ENCODE measurements around the gene MRPS18A. TPM values are rescaled to one million over a fixed set of nuclear protein-coding genes. Genes with fewer than 3 reads are reported as not detected.
A peak's percentile ranks its signal among the peaks of the same experiment; 100 is the strongest.

The MRPS18A gene
- total and polyA plus RNA-seq, 9 of the 15 experiments (the other 6 are each of a cell fraction or from before 2014, with no cell fraction given): 87.5 to 243 (median 125) TPM

DNA sequence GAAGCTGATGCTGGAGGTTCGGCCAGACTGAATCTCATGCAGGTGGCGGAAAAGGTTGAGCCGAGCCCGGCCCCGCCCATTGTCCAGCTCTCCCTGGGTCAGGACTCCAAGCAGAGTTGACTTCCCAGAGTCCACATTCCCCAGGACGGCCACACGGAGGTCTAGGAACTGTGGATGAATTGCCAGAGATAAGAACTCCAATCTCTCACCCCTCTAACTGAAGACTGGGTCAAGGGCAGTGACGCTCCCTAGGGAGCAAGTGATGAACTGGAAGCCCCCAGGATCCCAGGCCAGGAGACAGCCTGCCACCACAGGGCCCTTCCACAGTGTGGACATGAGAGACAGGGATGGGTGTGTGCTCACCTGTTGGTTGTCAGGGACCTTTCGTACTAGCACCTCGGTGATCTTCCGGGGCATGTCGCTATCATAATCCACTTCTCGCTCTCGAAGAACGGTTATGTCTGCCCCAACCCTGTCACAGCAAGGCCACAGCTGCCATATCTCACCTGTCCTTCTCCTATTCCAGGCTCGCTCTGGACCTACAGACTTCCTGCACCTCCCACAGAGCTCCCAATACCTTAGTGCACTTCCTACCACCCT is 62.1 kb downstream of the MRPS18A start (continued):
- no peak for TF ChIP-seq ETV6 (IDR thresholded peaks at IDR 0.05; ENCODE audit: borderline replicate concordance in 1 of 2, low read depth in 2 of 2, low read length in 1 of 2)
- no peak for TF ChIP-seq ETV6 (CRISPR knock-in tag; IDR thresholded peaks at IDR 0.05; ENCODE audit: borderline replicate concordance)
- no peak for TF ChIP-seq LEF1 (IDR thresholded peaks at IDR 0.05)
- no peak for TF ChIP-seq RCOR1 (IDR thresholded peaks at IDR 0.05; ENCODE audit: borderline replicate concordance in 1 of 2, low read depth in 2 of 2, low read length in 2 of 2)
- TF ChIP-seq, protein P1, sequence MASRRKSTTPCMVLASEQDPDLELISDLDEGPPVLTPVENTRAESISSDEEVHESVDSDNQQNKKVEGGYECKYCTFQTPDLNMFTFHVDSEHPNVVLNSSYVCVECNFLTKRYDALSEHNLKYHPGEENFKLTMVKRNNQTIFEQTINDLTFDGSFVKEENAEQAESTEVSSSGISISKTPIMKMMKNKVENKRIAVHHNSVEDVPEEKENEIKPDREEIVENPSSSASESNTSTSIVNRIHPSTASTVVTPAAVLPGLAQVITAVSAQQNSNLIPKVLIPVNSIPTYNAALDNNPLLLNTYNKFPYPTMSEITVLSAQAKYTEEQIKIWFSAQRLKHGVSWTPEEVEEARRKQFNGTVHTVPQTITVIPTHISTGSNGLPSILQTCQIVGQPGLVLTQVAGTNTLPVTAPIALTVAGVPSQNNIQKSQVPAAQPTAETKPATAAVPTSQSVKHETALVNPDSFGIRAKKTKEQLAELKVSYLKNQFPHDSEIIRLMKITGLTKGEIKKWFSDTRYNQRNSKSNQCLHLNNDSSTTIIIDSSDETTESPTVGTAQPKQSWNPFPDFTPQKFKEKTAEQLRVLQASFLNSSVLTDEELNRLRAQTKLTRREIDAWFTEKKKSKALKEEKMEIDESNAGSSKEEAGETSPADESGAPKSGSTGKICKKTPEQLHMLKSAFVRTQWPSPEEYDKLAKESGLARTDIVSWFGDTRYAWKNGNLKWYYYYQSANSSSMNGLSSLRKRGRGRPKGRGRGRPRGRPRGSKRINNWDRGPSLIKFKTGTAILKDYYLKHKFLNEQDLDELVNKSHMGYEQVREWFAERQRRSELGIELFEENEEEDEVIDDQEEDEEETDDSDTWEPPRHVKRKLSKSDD (conservative IDR thresholded peaks at IDR 0.05; ENCODE audit: low read length): no peak
- no peak for TF ChIP-seq CCAR2 (IDR thresholded peaks at IDR 0.05; ENCODE audit: low read depth, low read length)
- TF ChIP-seq RBM14 (IDR thresholded peaks at IDR 0.05; ENCODE audit: borderline replicate concordance, insufficient read depth, low read depth, low read length): no peak
- no peak for TF ChIP-seq NCOA6 (IDR thresholded peaks at IDR 0.05)
- TF ChIP-seq, protein P2, sequence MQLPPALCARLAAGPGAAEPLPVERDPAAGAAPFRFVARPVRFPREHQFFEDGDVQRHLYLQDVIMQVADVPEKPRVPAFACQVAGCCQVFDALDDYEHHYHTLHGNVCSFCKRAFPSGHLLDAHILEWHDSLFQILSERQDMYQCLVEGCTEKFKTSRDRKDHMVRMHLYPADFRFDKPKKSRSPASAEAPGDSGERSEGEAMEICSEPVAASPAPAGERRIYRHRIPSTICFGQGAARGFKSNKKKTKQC (CRISPR knock-in tag; IDR thresholded peaks at IDR 0.05): no peak
- peak; percentile 85 for TF ChIP-seq WHSC1 (IDR thresholded peaks at IDR 0.05; ENCODE audit: low read length)
- peak; percentile 7 to 33; a peak in 1 of 4 replicates for TF ChIP-seq TEAD1 (CRISPR knock-in tag; IDR thresholded peaks at IDR 0.05)
- no peak for TF ChIP-seq C11orf30 (IDR thresholded peaks at IDR 0.05; ENCODE audit: low read depth)
- TF ChIP-seq, protein P3, sequence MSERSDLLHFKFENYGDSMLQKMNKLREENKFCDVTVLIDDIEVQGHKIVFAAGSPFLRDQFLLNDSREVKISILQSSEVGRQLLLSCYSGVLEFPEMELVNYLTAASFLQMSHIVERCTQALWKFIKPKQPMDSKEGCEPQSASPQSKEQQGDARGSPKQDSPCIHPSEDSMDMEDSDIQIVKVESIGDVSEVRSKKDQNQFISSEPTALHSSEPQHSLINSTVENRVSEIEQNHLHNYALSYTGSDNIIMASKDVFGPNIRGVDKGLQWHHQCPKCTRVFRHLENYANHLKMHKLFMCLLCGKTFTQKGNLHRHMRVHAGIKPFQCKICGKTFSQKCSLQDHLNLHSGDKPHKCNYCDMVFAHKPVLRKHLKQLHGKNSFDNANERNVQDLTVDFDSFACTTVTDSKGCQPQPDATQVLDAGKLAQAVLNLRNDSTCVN (CRISPR knock-in tag; IDR thresholded peaks at IDR 0.05): 0 out of 2 replicates have a peak, but pooled peaks have one; percentile 76
- no peak for TF ChIP-seq ZFP1 (CRISPR knock-in tag; IDR thresholded peaks at IDR 0.05)
- no peak for TF ChIP-seq JUND (IDR thresholded peaks at IDR 0.05; ENCODE audit: borderline replicate concordance, low read depth, low read length)
- TF ChIP-seq JUND (tag; IDR thresholded peaks at IDR 0.05; ENCODE audit: borderline replicate concordance, low read depth, low read length): no peak
- TF ChIP-seq PRMT5 (CRISPR knock-in tag; IDR thresholded peaks at IDR 0.05): no peak
- TF ChIP-seq, protein P4, sequence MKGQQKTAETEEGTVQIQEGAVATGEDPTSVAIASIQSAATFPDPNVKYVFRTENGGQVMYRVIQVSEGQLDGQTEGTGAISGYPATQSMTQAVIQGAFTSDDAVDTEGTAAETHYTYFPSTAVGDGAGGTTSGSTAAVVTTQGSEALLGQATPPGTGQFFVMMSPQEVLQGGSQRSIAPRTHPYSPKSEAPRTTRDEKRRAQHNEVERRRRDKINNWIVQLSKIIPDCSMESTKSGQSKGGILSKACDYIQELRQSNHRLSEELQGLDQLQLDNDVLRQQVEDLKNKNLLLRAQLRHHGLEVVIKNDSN (CRISPR knock-in tag; IDR thresholded peaks at IDR 0.05): peak; percentile 11; the same call in 1 of the 2 replicates
- TF ChIP-seq ETV1 (tag; conservative IDR thresholded peaks at IDR 0.05; ENCODE audit: low read depth): no peak
- no peak for TF ChIP-seq MEF2A (IDR thresholded peaks at IDR 0.05; ENCODE audit: control insufficient read depth, low read depth, low read length)
- no peak for TF ChIP-seq ZNF408 (CRISPR knock-in tag; IDR thresholded peaks at IDR 0.05; ENCODE audit: low read depth)
- TF ChIP-seq, protein P5, sequence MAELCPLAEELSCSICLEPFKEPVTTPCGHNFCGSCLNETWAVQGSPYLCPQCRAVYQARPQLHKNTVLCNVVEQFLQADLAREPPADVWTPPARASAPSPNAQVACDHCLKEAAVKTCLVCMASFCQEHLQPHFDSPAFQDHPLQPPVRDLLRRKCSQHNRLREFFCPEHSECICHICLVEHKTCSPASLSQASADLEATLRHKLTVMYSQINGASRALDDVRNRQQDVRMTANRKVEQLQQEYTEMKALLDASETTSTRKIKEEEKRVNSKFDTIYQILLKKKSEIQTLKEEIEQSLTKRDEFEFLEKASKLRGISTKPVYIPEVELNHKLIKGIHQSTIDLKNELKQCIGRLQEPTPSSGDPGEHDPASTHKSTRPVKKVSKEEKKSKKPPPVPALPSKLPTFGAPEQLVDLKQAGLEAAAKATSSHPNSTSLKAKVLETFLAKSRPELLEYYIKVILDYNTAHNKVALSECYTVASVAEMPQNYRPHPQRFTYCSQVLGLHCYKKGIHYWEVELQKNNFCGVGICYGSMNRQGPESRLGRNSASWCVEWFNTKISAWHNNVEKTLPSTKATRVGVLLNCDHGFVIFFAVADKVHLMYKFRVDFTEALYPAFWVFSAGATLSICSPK (IDR thresholded peaks at IDR 0.05; ENCODE audit: borderline replicate concordance): no peak
